Keratinocyte (primary cell): ENCODE results near the gene RASAL2.

Source experiments
- CTCF ChIP-seq, 3 experiments: IDR thresholded peaks in 1 of 3; conservative IDR thresholded peaks in 1 of 3; optimal IDR thresholded peaks in 1 of 3; 2 replicates in 2 of 3; 3 replicates in 1 of 3; pipeline versions ENCODE3 to v1.5.1; 2011; ENCODE audit warnings: low read length in 3 of 3, mild to moderate bottlenecking in 3 of 3, moderate library complexity in 2 of 3, control low read depth in 1 of 3, inconsistent platforms in 1 of 3; ENCODE audit not compliant: insufficient read depth in 2 of 3; ENCODE audit errors: extremely low read depth in 1 of 3
- EZH2 ChIP-seq: IDR thresholded peaks from one replicate; pipeline ENCODE4 v1.6.1; 2012; ENCODE audit warnings: inconsistent platforms, mild to moderate bottlenecking, low read length, moderate library complexity

- TF ChIP-seq EZH2 (no peak), CTCF (optimal IDR thresholded peaks at IDR 0.05 in 1 of 3, IDR thresholded peaks at IDR 0.05 in 1 of 3, conservative IDR thresholded peaks at IDR 0.05 in 1 of 3; ENCODE audit: extremely low read depth in 1 of 3, insufficient read depth in 2 of 3, low read length in 3 of 3) (peak in 1 of 3 experiments; percentile 12)
These were observed 33.7 kb downstream of the RASAL2 start for GRCh38 chr1:178127482-178128191.
